K562 (cell line): Measurements from ENCODE around the gene CNGA3. TPM values are rescaled to one million over a fixed set of nuclear protein-coding genes. Genes with fewer than 3 reads are reported as not detected.

Experiments
- ATAC-seq: fragments of 200-7000 bp; cut with Tn5 transposase; 3 replicates; pipeline ENCODE4 v1.9.1; 2020; ENCODE audit warnings: moderate library complexity
- BruUV-seq: library from RNA; stranded (reverse); fragments of 400-500 nt; replicated peaks from 2 replicates; lab custom pipeline; 2021; lab: Mats Ljungman, UMichigan
- CTCF ChIA-PET: fragments of 300-600 bp; formaldehyde crosslinking; extraction: SDS; loops from one replicate; lab custom pipeline; 2021; ENCODE audit warnings: low intra/inter-chr PET ratio; lab: Yijun Ruan, JAX
- POLR2A ChIA-PET: fragments of 300-600, 350-650 bp; sonication (Branson Sonifier 250); formaldehyde crosslinking; extraction: SDS; loops from one replicate; lab custom pipeline; 2021; ENCODE audit warnings: antibody characterized with exemption, inconsistent platforms; lab: Yijun Ruan, JAX
- DNase-seq, 4 experiments: peaks; one replicate each; pipeline versions ENCODE4 v3.0.0 to v3.0.0-alpha.2; 2011 to 2018; ENCODE audit warnings: low spot score in 3 of 4, mixed read lengths in 3 of 4; ENCODE audit errors: extremely low read depth in 1 of 4
- FAIRE-seq: peaks from 2 replicates; lab custom pipeline; 2011; peaks lifted over from hg19 to GRCh38; lab: Jason Lieb, UNC
- H2AFZ ChIP-seq: 2 replicates; pipeline ENCODE4 v1.6.0; 2011; ENCODE audit warnings: low read depth, low read length, control low read depth, inconsistent platforms
- H3K27ac ChIP-seq: fragments of 200-600 bp; 3 replicates; pipeline ENCODE4 v1.8.0; 2011; ENCODE audit warnings: low read depth, mild to moderate bottlenecking, control low read depth, inconsistent platforms, low read length, moderate library complexity, mixed read lengths; ENCODE audit errors: extremely low read depth
- H3K27me3 ChIP-seq, 2 experiments: fragments of 300-600 bp in 1 of 2; 2 replicates in 1 of 2; 3 replicates in 1 of 2; pipeline versions ENCODE4 v1.6.0 to v1.8.0; 2011; ENCODE audit warnings: inconsistent platforms in 2 of 2, low read length in 2 of 2, mild to moderate bottlenecking in 1 of 2, mixed read lengths in 1 of 2, moderate library complexity in 1 of 2; ENCODE audit not compliant: control insufficient read depth in 2 of 2, insufficient read depth in 2 of 2
- H3K36me3 ChIP-seq: fragments of 300-600 bp; 3 replicates; pipeline ENCODE4 v1.8.0; 2011; ENCODE audit warnings: mild to moderate bottlenecking, low read length, inconsistent platforms; ENCODE audit not compliant: control insufficient read depth, insufficient read depth
- H3K4me1 ChIP-seq, 2 experiments: fragments of 200-600 bp in 1 of 2; replicated peaks in 1 of 2; 2 replicates in 1 of 2; 3 replicates in 1 of 2; pipeline versions ENCODE4 v1.5.1 to v1.8.0; 2011; ENCODE audit warnings: inconsistent platforms in 2 of 2, low read length in 2 of 2, mild to moderate bottlenecking in 1 of 2, mixed read lengths in 1 of 2, moderate library complexity in 1 of 2; ENCODE audit not compliant: control insufficient read depth in 2 of 2, insufficient read depth in 2 of 2
- H3K4me2 ChIP-seq: 2 replicates; pipeline ENCODE4 v1.6.1; 2011; ENCODE audit warnings: low read length, control low read depth, inconsistent platforms, mixed read lengths; ENCODE audit not compliant: insufficient read depth
- H3K4me3 ChIP-seq: fragments of 200-600 bp; sonication (generic), shearing (Covaris generic); 2 replicates; pipeline ENCODE4 v1.5.1; 2016; ENCODE audit warnings: control low read depth, inconsistent platforms
- H3K79me2 ChIP-seq: fragments of 200-600 bp; 3 replicates; pipeline ENCODE4 v1.8.0; 2011; ENCODE audit warnings: low read length, inconsistent platforms; ENCODE audit not compliant: control insufficient read depth, insufficient read depth
- H3K9ac ChIP-seq, 2 experiments: 2 replicates each; pipeline versions ENCODE4 v1.6.0 to v1.6.1; 2011; ENCODE audit warnings: low read depth in 2 of 2, low read length in 2 of 2, control low read depth in 1 of 2, inconsistent platforms in 1 of 2, mild to moderate bottlenecking in 1 of 2, mixed read lengths in 1 of 2; ENCODE audit not compliant: insufficient read depth in 1 of 2
- H3K9me1 ChIP-seq: one replicate; pipeline ENCODE4 v1.6.0; 2011; ENCODE audit warnings: inconsistent platforms, mild to moderate bottlenecking, low read length, moderate library complexity; ENCODE audit not compliant: control insufficient read depth, insufficient read depth
- H3K9me3 ChIP-seq: replicated peaks from 2 replicates; pipeline ENCODE4 v1.5.1; 2011; ENCODE audit warnings: low read depth, low read length, inconsistent platforms; ENCODE audit not compliant: control insufficient read depth, insufficient read depth
- H4K20me1 ChIP-seq: replicated peaks from 2 replicates; pipeline ENCODE4 v1.6.1; 2011; ENCODE audit warnings: low read length, inconsistent platforms, mixed read lengths; ENCODE audit not compliant: control insufficient read depth, insufficient read depth
- ATF7 ChIP-seq: fragments of 450-650 bp; IDR thresholded peaks from 2 replicates; pipeline ENCODE4 v1.7.1; 2014; ENCODE audit warnings: mild to moderate bottlenecking, moderate library complexity
- BACH1 ChIP-seq: fragments of 200-800 bp; sonication (Bioruptor generic); IDR thresholded peaks from 2 replicates; pipeline ENCODE4 v1.6.1; 2016; ENCODE audit warnings: missing genetic modification characterization, missing compliant biosample characterization
- HMG20B ChIP-seq: fragments of 250-450 bp; sonication (Bioruptor Pico); IDR thresholded peaks from 2 replicates; pipeline ENCODE4 v1.5.0; 2021; ENCODE audit warnings: mild to moderate bottlenecking
- NFIC ChIP-seq: fragments of 450-650 bp; IDR thresholded peaks from 2 replicates; pipeline ENCODE4 v1.6.1; 2017; ENCODE audit warnings: mild to moderate bottlenecking, inconsistent platforms
- STAT5B ChIP-seq: fragments of 250-450 bp; sonication (Bioruptor Pico); IDR thresholded peaks from 2 replicates; pipeline ENCODE4 v1.8.0; 2021; ENCODE audit warnings: mild to moderate bottlenecking, inconsistent platforms
- TFAP4 ChIP-seq: sonication (generic); formaldehyde crosslinking; IDR thresholded peaks from 2 replicates; pipeline ENCODE4 v1.8.0; 2022; ENCODE audit warnings: missing genetic modification reagents, mild to moderate bottlenecking, moderate library complexity, borderline replicate concordance
- ZNF212 ChIP-seq: fragments of 450-650 bp; formaldehyde crosslinking; IDR thresholded peaks from 2 replicates; pipeline ENCODE4 v1.4.0; 2020; ENCODE audit warnings: mild to moderate bottlenecking
- ZNF239 ChIP-seq: fragments of 250-450 bp; sonication (Bioruptor Pico); IDR thresholded peaks from 2 replicates; pipeline ENCODE4 v1.4.0; 2020; ENCODE audit warnings: mild to moderate bottlenecking
- WGBS: fragments of 100-300 bp; shearing (Covaris generic); methylation state at CpG from one replicate; pipeline ENCODE4 v1.1.6; 2016; ENCODE audit warnings: low coverage, mixed read lengths; ENCODE audit not compliant: insufficient coverage; ENCODE audit errors: missing lambda C conversion rate; 5-methylcytosine and 5-hydroxymethylcytosine counted together
- in situ Hi-C: fragments of 300-500 bp; cut with MboI; formaldehyde crosslinking; loops from 4 replicates; pipeline ENCODE4 v1.15.0; 2018; ENCODE audit warnings: inconsistent platforms, mixed read lengths
- intact Hi-C: fragments of 100-400 bp; cut with micrococcal nuclease; formaldehyde crosslinking; loops from 2 replicates; pipeline ENCODE4 v1.14.2; 2022
- polyA plus RNA-seq, 8 experiments: library from polyadenylated mRNA; depleted of rRNA in 4 of 8; stranded (reverse) in 5 of 8; unstranded in 3 of 8; fragments of >200 nt; fragmentation: Nextera tagmentation in 2 of 8; fragmentation: Illumina TruSeq in 1 of 8; extraction: Ambion mirVana in 2 of 8; extraction: Trizol in 1 of 8; gene quantifications; 2 replicates each; pipeline versions ENCODE4 v1.2.1 to v1.2.3, GENCODE V29; 2011 to 2014; ENCODE audit warnings: inconsistent platforms in 1 of 8, missing spikeins in 1 of 8
- total RNA-seq, 7 experiments: library from RNA; depleted of rRNA in 6 of 7; stranded (reverse); fragments of >200 nt in 6 of 7; fragmentation: Illumina TruSeq in 2 of 7; extraction: Trizol in 2 of 7; gene quantifications; 2 replicates each; pipeline versions ENCODE4 v1.2.1 to v1.2.3, GENCODE V29; 2011 to 2021; ENCODE audit warnings: low replicate concordance in 1 of 7

The CNGA3 gene
- total and polyA plus RNA-seq, 9 of the 15 experiments (the other 6 are each of a cell fraction or from before 2014, with no cell fraction given), result not detected

- DNase-seq, result no peak
- ATAC-seq, result no peak
- Histone ChIP-seq H3K36me3 (no peaks in the 10 kb centered on the region), H3K27me3 (peaks cover 44 to 71% of the 10 kb centered on the region in 2 experiments), H2AFZ (peak overlapping the region; percentile 66; the same call in 1 of the 2 replicates), H3K27ac (no peak overlapping the region), H4K20me1 (no peaks in the 10 kb centered on the region; the same call in 1 of the 2 replicates)
- 3% methylated on average over 5 of the region's 6 CpGs for WGBS
- CTCF ChIA-PET, result interaction anchor here (0.7 kb wide), 1 partner anchor 787 kb away, joined by 3 read pairs; no protein-coding TSS in a partner anchor
- intact Hi-C loops, result loop anchor here (10.0 kb wide), 3 partner anchors 638 to 788 kb away; no protein-coding TSS in a partner anchor
- TF ChIP-seq ZNF239 (CRISPR knock-in tag) (no peak), ZNF212 (CRISPR knock-in tag) (no peak), HMG20B (CRISPR knock-in tag) (no peak), STAT5B (CRISPR knock-in tag) (no peak), NFIC (peak; percentile 50), ATF7 (no peak), TFAP4 (CRISPR knock-in tag) (no peak), BACH1 (tag) (no peak)
- TF ChIP-seq, all 486 proteins: peak for 1
- no peaks in the 10 kb centered on the region for H3K4me1 ChIP-seq
- peaks cover 3% of the 10 kb centered on the region for H3K9me1 ChIP-seq
- in situ Hi-C loops, result loop anchor here (25.0 kb wide), 1 partner anchor 571 kb away; no protein-coding TSS in a partner anchor
- H3K9ac ChIP-seq, result no peak overlapping the region
- POLR2A ChIA-PET, result no interaction called here
- no peak overlapping the region for H3K4me3 ChIP-seq
- no peaks in the 10 kb centered on the region for H3K79me2 ChIP-seq
- H3K9me3 ChIP-seq, result 0 out of 2 replicates have a peak, but pooled peaks cover 2% of the 10 kb centered on the region
- no peak for FAIRE-seq
- no TSS peak for BruUV-seq
- no peak overlapping the region for H3K4me2 ChIP-seq
These were observed 36.9 kb downstream of the CNGA3 start for GRCh38 chr2:98383166-98383565.
